Left renal cortex interstitium (tissue), 4 donors: ENCODE results near the gene ZSCAN5A. TPM values are rescaled to one million over a fixed set of nuclear protein-coding genes. Genes with fewer than 3 reads are reported as not detected.
A peak's percentile ranks its signal among the peaks of the same experiment; 100 is the strongest.
"Not testable (repeated sequence)": the region's sequence is repeated elsewhere in the genome, so short reads cannot be mapped to it uniquely, and the experiment has no call there.

Experiments
- DNase-seq, 4 donors: peaks; one replicate each; pipeline ENCODE4 v3.0.0-alpha.2; 2013; ENCODE audit warnings: low read depth in 4 of 4, low spot score in 2 of 4, missing footprints in 1 of 4
- polyA plus RNA-seq, 4 donors: library from polyadenylated mRNA; unstranded; fragments of 120-200 nt; gene quantifications; one replicate each; pipeline ENCODE4 v1.2.1, GENCODE V29; 2013; ENCODE audit not compliant: insufficient read length in 4 of 4

Gene ZSCAN5A, protein sequence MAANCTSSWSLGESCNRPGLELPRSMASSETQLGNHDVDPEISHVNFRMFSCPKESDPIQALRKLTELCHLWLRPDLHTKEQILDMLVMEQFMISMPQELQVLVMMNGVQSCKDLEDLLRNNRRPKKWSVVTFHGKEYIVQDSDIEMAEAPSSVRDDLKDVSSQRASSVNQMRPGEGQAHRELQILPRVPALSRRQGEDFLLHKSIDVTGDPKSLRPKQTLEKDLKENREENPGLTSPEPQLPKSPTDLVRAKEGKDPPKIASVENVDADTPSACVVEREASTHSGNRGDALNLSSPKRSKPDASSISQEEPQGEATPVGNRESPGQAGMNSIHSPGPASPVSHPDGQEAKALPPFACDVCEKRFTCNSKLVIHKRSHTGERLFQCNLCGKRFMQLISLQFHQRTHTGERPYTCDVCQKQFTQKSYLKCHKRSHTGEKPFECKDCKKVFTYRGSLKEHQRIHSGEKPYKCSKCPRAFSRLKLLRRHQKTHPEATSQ
- 10 to 100 TPM; 10.7 to 20.0 (median 16.4) TPM for polyA plus RNA-seq

- peak; percentile 97 to 100 (median 100) for DNase-seq
These were observed at the start of gene ZSCAN5A for GRCh38 chr19:56314381-56315076. Gene ZSCAN5A (minus strand): TSS chr19:56314839. CDS start chr19:56225046, 89,793 bp downstream.

- DNase-seq: no peak
These were observed 46.2 kb upstream of the ZSCAN5A start for GRCh38 chr19:56360841-56361240.

- DNase-seq: no peak
These were observed 42.3 kb upstream of the ZSCAN5A start for GRCh38 chr19:56356944-56357343.

GRCh38 chr19:56355517-56355916, 40.9 kb upstream of the ZSCAN5A start:
- no peak for DNase-seq

- DNase-seq: no peak
These were observed 36.6 kb upstream of the ZSCAN5A start for GRCh38 chr19:56351208-56351607.

DNA sequence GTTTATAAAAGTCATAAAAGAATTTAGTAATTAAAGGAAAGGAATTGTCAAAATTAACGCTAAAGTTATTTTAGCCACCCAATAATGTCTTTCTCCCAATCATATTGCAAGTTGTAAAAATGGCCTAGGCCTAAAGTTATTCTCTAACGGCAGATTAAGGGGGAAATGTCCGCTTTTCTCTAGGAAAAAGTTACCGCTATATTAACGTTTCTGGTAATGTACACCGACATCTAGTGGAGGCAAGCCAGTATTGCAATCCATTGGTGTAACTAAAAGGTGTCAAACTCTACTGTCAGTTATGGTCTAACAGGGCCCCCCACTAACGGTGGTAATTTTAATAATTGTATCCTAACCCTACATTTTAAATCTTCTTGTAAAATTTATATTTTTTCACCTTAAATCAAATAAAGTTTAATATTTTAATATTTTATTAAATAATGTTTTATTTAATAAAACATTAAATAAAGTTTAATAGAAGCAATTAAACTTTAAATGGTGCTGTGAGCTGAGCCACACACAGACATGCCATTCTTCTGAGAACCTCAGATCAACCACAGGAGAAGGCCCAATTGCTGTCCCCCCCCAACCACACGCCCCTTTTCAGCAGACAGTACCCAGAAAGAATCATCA, 35.9 kb upstream of the ZSCAN5A start:
- DNase-seq: peak in 2 of 4 donors; percentile 32 to 34

GRCh38 chr19:56348289-56348877, 33.7 kb upstream of the ZSCAN5A start:
- no peak for DNase-seq

DNA sequence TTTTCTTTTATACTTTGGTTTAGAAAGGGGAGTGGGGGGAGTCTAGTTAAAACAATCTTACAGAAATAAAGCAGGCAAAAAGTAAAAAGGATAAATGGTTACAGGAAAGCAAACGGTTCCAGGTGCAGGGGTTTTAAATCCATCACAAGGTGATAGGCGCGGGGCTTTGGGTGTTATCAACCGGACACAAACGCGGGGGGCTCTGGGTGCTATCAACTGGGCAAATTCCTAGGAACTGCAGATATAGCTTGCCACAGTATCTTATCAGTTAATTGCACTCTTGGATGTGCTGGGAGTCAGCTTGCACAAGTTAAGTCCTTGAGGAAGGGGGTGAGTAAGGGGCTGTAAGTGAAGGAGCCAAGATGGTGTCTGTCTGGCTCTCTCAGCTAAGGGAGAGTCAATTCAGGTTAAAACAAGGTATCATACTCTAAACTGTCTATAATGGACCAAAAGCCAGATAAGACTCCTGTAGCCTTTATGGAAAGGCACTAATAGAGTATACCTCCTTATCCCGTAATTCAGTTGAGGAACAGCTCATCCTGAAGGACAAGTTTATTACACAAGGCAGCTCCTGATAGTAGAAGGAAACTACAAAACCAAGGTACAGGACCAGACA, 32.6 kb upstream of the ZSCAN5A start:
- DNase-seq: no peak

DNA sequence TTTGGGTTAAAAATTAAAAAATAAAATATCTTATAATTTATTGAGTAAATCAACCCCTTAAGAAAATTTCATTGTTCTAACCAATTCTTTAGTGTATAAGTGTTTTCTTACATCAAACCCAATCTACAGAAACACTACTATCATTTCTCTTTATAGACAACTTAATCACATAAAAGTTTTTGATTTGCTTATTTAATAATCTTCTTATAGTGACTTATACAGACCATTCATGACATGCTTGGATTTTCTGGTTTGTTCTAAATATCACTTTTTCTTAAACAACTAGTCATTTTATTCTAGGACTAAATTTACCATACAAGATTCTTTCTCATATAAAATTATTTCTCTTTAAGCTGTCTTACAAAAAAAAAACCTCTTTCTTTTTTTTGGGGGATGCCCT, 27.3 kb upstream of the ZSCAN5A start:
- no peak for DNase-seq

DNA sequence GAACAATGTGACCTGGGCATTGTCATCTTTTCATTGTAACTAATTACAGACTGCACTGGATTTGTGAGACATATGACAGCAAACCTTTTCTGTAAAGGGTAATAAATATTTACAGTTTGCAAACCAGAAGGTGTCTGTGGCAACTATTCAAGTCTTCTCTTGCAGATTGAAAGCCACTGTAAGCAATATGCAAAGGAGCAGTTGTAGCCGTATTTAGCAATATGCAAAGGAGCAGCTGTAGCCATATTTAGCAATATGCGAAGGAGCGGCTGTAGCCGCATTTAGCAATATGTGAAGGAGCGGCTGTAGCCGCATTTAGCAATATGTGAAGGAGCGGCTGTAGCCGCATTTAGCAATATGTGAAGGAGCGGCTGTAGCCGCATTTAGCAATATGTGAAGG, 24.4 kb upstream of the ZSCAN5A start:
- not testable (repeated sequence) for DNase-seq

- not testable (repeated sequence) for DNase-seq
These were observed 22.4 kb upstream of the ZSCAN5A start for GRCh38 chr19:56337077-56337476.

- not testable (repeated sequence) for DNase-seq
These were observed 20.7 kb upstream of the ZSCAN5A start for GRCh38 chr19:56335371-56335770.

- DNase-seq: no peak
These were observed 18.9 kb upstream of the ZSCAN5A start for GRCh38 chr19:56333506-56333905.

- DNase-seq: no peak
These were observed 18.1 kb upstream of the ZSCAN5A start for GRCh38 chr19:56332695-56333094.

DNA sequence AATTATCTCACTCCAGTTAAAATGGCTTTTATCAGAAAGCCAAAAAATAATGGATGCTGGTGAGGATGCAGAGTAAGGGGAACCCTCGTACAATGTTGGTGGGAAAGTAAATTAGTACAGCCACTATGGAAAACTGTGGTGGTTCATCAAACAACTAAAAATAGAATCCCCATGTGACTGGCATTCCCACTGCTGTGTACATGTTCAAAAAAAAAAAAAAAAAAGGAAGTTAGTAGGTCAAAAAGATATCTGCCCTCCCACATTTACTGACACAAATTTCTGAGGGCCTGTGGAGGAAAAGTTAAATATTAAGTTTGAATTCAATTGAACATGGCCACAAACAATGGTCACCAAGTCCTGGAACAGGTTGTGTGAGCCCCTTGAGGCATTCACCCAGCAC, 9.8 kb upstream of the ZSCAN5A start:
- DNase-seq: no peak

GRCh38 chr19:56321989-56322440, 7.4 kb upstream of the ZSCAN5A start:
- no peak for DNase-seq

GRCh38 chr19:56321254-56321988, 6.8 kb upstream of the ZSCAN5A start:
- DNase-seq: no peak

DNA sequence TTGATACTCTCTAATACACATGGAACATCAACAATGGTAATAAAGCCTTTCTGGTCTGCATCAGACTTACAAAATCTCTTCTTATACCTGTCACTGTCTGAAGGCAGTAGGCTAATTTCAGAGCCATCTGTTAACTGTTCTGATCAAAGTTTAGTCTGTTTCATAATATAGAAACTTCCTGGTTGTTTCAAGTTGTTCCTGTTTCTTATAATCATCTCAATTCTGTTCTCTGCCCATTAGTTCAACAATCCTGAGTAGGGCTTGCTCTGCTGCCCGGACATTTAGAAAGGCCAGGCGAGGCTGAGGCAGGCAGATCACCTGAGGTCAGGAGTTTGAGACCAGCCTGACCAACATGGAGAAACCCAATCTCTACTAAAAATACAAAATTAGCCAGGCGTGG, 5.4 kb upstream of the ZSCAN5A start:
- no peak for DNase-seq

- no peak for DNase-seq
These were observed 3.1 kb upstream of the ZSCAN5A start for GRCh38 chr19:56317749-56318148.

DNA sequence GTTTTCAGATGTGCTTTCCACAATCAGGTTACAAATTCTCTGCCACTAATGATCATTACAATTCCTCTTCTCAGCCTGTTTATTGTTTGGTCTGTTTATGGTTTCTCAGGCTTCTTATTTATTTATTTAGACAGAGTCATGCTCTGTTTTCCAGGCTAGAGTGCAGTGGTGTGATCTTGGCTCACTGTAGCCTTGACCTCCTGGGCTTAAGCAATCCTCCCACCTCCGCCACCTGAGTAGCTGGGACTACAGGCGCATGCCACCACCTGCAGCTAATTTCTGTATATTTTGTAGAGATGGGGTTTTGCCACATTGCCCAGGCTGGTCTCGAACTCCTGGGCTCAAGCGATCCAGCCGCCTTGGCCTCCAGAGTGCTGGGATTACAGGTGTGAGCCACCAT, 2.1 kb upstream of the ZSCAN5A start:
- no peak for DNase-seq
